PC-9 (cell line): ENCODE results near the gene ACTL9. TPM values are rescaled to one million over a fixed set of nuclear protein-coding genes. Genes with fewer than 3 reads are reported as not detected.

Experiments
- BruUV-seq: library from RNA; stranded (reverse); fragments of 400-500 nt; replicated peaks from 2 replicates; lab custom pipeline; 2021; lab: Mats Ljungman, UMichigan
- CTCF ChIA-PET: fragments of 300-600 bp; sonication (Branson Sonifier 250); formaldehyde crosslinking; loops from one replicate; lab custom pipeline; 2022; ENCODE audit warnings: antibody characterized with exemption; lab: Charles Lee
- POLR2A ChIA-PET: fragments of 300-600 bp; sonication (Branson Sonifier 250); formaldehyde crosslinking; loops from one replicate; lab custom pipeline; 2022; ENCODE audit warnings: antibody characterized with exemption; ENCODE audit not compliant: unreplicated experiment; lab: Charles Lee
- DNase-seq, 2 experiments: peaks; one replicate each; pipeline versions ENCODE4 v3.0.0 to v3.0.0-alpha.2; 2015 to 2022; ENCODE audit warnings: mixed read lengths in 1 of 2
- H2AFZ ChIP-seq: fragments of 200-600 bp; sonication (generic); 2 replicates; pipeline ENCODE4 v1.8.1; 2017; ENCODE audit warnings: antibody characterized with exemption
- H3F3A ChIP-seq: fragments of 200-600 bp; sonication (generic); 2 replicates; pipeline ENCODE4 v1.8.1; 2017; ENCODE audit warnings: antibody characterized with exemption, mild to moderate bottlenecking, low read depth; ENCODE audit not compliant: insufficient read depth
- H3K27ac ChIP-seq: fragments of 200-600 bp; sonication (generic); 2 replicates; pipeline ENCODE4 v1.6.1; 2016; ENCODE audit warnings: mixed run types
- H3K27me3 ChIP-seq: fragments of 200-600 bp; sonication (generic); 2 replicates; pipeline ENCODE4 v1.6.1; 2016; ENCODE audit warnings: low read depth, mixed run types; ENCODE audit not compliant: insufficient read depth
- H3K36me3 ChIP-seq: fragments of 200-600 bp; sonication (generic); 2 replicates; pipeline ENCODE4 v1.6.1; 2016; ENCODE audit warnings: low read depth, mixed run types
- H3K4me1 ChIP-seq: fragments of 200-600 bp; sonication (generic); replicated peaks from 2 replicates; pipeline ENCODE4 v1.6.1; 2016; ENCODE audit warnings: mixed run types; ENCODE audit not compliant: insufficient read depth
- H3K4me2 ChIP-seq: fragments of 200-600 bp; sonication (generic); 2 replicates; pipeline ENCODE4 v1.6.1; 2017; ENCODE audit warnings: mixed run types
- H3K4me3 ChIP-seq: fragments of 200-600 bp; sonication (generic); 2 replicates; pipeline ENCODE4 v1.6.1; 2016; ENCODE audit warnings: mixed run types
- H3K79me2 ChIP-seq: fragments of 200-600 bp; sonication (generic); 2 replicates; pipeline ENCODE4 v1.6.1; 2017; ENCODE audit warnings: low read depth, mixed run types
- H3K9me2 ChIP-seq: fragments of 200-600 bp; sonication (generic); 2 replicates; pipeline ENCODE4 v1.8.1; 2017; ENCODE audit warnings: mild to moderate bottlenecking; ENCODE audit not compliant: insufficient read depth
- H3K9me3 ChIP-seq: fragments of 200-600 bp; sonication (generic); 2 replicates; pipeline ENCODE4 v1.8.1; 2016; ENCODE audit warnings: low read depth; ENCODE audit not compliant: insufficient read depth
- H4K20me1 ChIP-seq: fragments of 200-600 bp; sonication (generic); 2 replicates; pipeline ENCODE4 v1.8.1; 2017; ENCODE audit not compliant: insufficient read depth
- CTCF ChIP-seq: fragments of 200-600 bp; sonication (generic); conservative IDR thresholded peaks from 2 replicates; pipeline ENCODE4 v1.6.1; 2017; ENCODE audit warnings: mixed run types, antibody characterized with exemption, mild to moderate bottlenecking, moderate library complexity
- EZH2 ChIP-seq: fragments of 200-600 bp; sonication (generic); IDR thresholded peaks from 2 replicates; pipeline ENCODE4 v1.8.0; 2017; ENCODE audit warnings: antibody characterized with exemption, low read depth
- intact Hi-C: fragments of 100-400 bp; cut with micrococcal nuclease; formaldehyde crosslinking; loops from one replicate; pipeline ENCODE4 v1.10.0; 2022; ENCODE audit not compliant: unreplicated experiment
- total RNA-seq: library from RNA; stranded (reverse); gene quantifications from 2 replicates; pipeline ENCODE4 v1.2.3, GENCODE V29; 2021

ACTL9 gene
- total RNA-seq, 1 experiment from 2014 or later: not detected

- Histone ChIP-seq H3F3A (no peaks in the 10 kb centered on the region), H3K27me3 (peaks cover 59% of the 10 kb centered on the region), H3K9me3 (no peaks in the 10 kb centered on the region), H3K4me3 (no peak overlapping the region), H4K20me1 (no peaks in the 10 kb centered on the region), H2AFZ (no peak overlapping the region), H3K36me3 (no peaks in the 10 kb centered on the region), H3K4me2 (no peak overlapping the region), H3K9me2 (no peaks in the 10 kb centered on the region), H3K27ac (no peak overlapping the region), H3K4me1 (no peaks in the 10 kb centered on the region), H3K79me2 (no peaks in the 10 kb centered on the region)
- intact Hi-C loops: no loop called here
- CTCF ChIA-PET: no interaction called here
- no TSS peak for BruUV-seq
- DNase-seq: no peak
- TF ChIP-seq CTCF: no peak
- POLR2A ChIA-PET: no interaction called here
Measured at GRCh38 chr19:8664671-8665057, 33.9 kb downstream of the ACTL9 start.

GRCh38 chr19:8663920-8664670, 34.5 kb downstream of the ACTL9 start:
- CTCF ChIA-PET: no interaction called here

GRCh38 chr19:8662263-8662662, 36.3 kb downstream of the ACTL9 start:
- H3F3A ChIP-seq: no peaks in the 10 kb centered on the region
- no peaks in the 10 kb centered on the region for H3K4me1 ChIP-seq
- POLR2A ChIA-PET: no interaction called here
- H3K27ac ChIP-seq: no peak overlapping the region
- H3K4me2 ChIP-seq: no peak overlapping the region
- no peak overlapping the region for H3K4me3 ChIP-seq
- no peaks in the 10 kb centered on the region for H3K79me2 ChIP-seq
- intact Hi-C loops: no loop called here
- BruUV-seq: no TSS peak
- no peak for DNase-seq
- no peak overlapping the region for H2AFZ ChIP-seq
- CTCF ChIA-PET: no interaction called here
- no peaks in the 10 kb centered on the region for H3K36me3 ChIP-seq
- TF ChIP-seq CTCF (no peak), EZH2 (no peak)
- H3K9me3 ChIP-seq: no peaks in the 10 kb centered on the region
- H4K20me1 ChIP-seq: no peaks in the 10 kb centered on the region
- no peaks in the 10 kb centered on the region for H3K9me2 ChIP-seq
- peaks cover 70% of the 10 kb centered on the region for H3K27me3 ChIP-seq

More at GRCh38 chr19:8663920-8664670, 34.5 kb downstream of the ACTL9 start:
- DNase-seq: no peak
- intact Hi-C loops: no loop called here
- Histone ChIP-seq H3F3A (no peaks in the 10 kb centered on the region), H3K4me2 (no peak overlapping the region), H3K79me2 (no peaks in the 10 kb centered on the region), H3K4me3 (no peak overlapping the region), H2AFZ (no peak overlapping the region), H4K20me1 (no peaks in the 10 kb centered on the region), H3K36me3 (no peaks in the 10 kb centered on the region), H3K9me3 (no peaks in the 10 kb centered on the region), H3K9me2 (no peaks in the 10 kb centered on the region), H3K27ac (no peak overlapping the region), H3K27me3 (peaks cover 59% of the 10 kb centered on the region), H3K4me1 (no peaks in the 10 kb centered on the region)
- POLR2A ChIA-PET: no interaction called here
- BruUV-seq: no TSS peak
- no peak for TF ChIP-seq CTCF
- TF ChIP-seq EZH2: no peak
